Stimulated activated CD8-positive, alpha-beta memory T cell treated with anti-CD3 and anti-CD28 coated beads, Interleukin-7, amount 100 ng/mL, for 1 hour (primary cell): Measurements from ENCODE around the gene SMG7.
A peak's percentile ranks its signal among the peaks of the same experiment; 100 is the strongest.
"Not testable (repeated sequence)": the region's sequence is repeated elsewhere in the genome, so short reads cannot be mapped to it uniquely, and the experiment has no call there.

ENCODE experiments used
- DNase-seq, 2 donors: peaks; one replicate each; pipeline ENCODE4 v3.0.0-alpha.2; 2020; ENCODE audit warnings: low read depth in 2 of 2

SMG7 gene

GRCh38 chr1:183472488-183473216 is at the start of gene SMG7:
TSS of gene SMG7 (plus strand) at chr1:183472499. CDS start at chr1:183472621, 122 bp downstream.
- peak; percentile 5 to 25 for DNase-seq

- DNase-seq = no peak
Observed at GRCh38 chr1:183423541-183423940, 48.8 kb upstream of the SMG7 start.

GRCh38 chr1:183424691-183425090 is 47.6 kb upstream of the SMG7 start:
- DNase-seq = no peak

GRCh38 chr1:183427591-183427990 is 44.7 kb upstream of the SMG7 start:
- not testable (repeated sequence) for DNase-seq

GRCh38 chr1:183431840-183432547 is 40.3 kb upstream of the SMG7 start:
- DNase-seq = no peak

- no peak for DNase-seq
Observed at GRCh38 chr1:183432548-183432875, 39.8 kb upstream of the SMG7 start.

- DNase-seq = no peak
Observed at GRCh38 chr1:183433703-183434102, 38.6 kb upstream of the SMG7 start.

- no peak for DNase-seq
Observed at GRCh38 chr1:183435497-183435896, 36.8 kb upstream of the SMG7 start.

- no peak for DNase-seq
Observed at GRCh38 chr1:183438060-183438459, 34.2 kb upstream of the SMG7 start.

GRCh38 chr1:183443011-183443410 is 29.3 kb upstream of the SMG7 start:
- DNase-seq = no peak

- no peak for DNase-seq
Observed at GRCh38 chr1:183443466-183443865, 28.8 kb upstream of the SMG7 start.

GRCh38 chr1:183444243-183444642 is 28.1 kb upstream of the SMG7 start:
- DNase-seq = no peak

- DNase-seq = no peak
Observed at GRCh38 chr1:183449223-183449770, 23.0 kb upstream of the SMG7 start.

GRCh38 chr1:183450093-183450492 is 22.2 kb upstream of the SMG7 start:
- no peak for DNase-seq

- DNase-seq = no peak
Observed at GRCh38 chr1:183454377-183454776, 17.9 kb upstream of the SMG7 start.

- DNase-seq = no peak
Observed at GRCh38 chr1:183456826-183457225, 15.5 kb upstream of the SMG7 start.

- DNase-seq = no peak
Observed at GRCh38 chr1:183457449-183457848, 14.8 kb upstream of the SMG7 start.

- no peak for DNase-seq
Observed at GRCh38 chr1:183460596-183460995, 11.7 kb upstream of the SMG7 start.

- no peak for DNase-seq
Observed at GRCh38 chr1:183461350-183461749, 10.9 kb upstream of the SMG7 start.

GRCh38 chr1:183463566-183463965 is 8.7 kb upstream of the SMG7 start:
- DNase-seq = no peak

GRCh38 chr1:183466781-183467180 is 5.5 kb upstream of the SMG7 start:
- DNase-seq = no peak

GRCh38 chr1:183467687-183468086 is 4.6 kb upstream of the SMG7 start:
- DNase-seq = no peak
